ENCODE data around the gene ABR. TPM values are rescaled to one million over a fixed set of nuclear protein-coding genes. Genes with fewer than 3 reads are reported as not detected.
A peak's percentile ranks its signal among the peaks of the same experiment; 100 is the strongest.

ABR gene
- total and polyA plus RNA-seq, 12 donors, result 5.3 to 152 (median 105) TPM

DNA sequence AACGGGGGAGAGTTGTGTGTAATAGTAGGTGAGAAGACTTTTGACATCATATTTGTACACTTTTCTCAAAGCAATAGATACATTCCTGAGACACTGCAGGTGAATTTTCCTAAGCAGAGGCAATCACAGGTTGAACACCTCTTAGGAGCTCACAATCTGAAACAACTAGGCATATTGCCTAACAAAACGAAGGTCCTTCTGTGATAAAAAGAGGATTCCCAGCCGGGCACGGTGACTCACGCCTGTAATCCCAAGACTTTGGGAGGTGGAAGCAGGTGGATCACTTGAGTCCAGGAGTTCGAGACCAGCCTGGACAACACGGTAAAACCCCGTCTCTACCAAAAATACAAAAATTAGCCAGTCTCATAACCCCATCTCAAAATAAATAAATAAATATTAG is 217.6 kb downstream of the ABR start:
- Histone ChIP-seq H3K9me3 (replicated peaks in 1 of 3) (no peaks in the 10 kb centered on the region), H3K27me3 (no peaks in the 10 kb centered on the region), H3K27ac (no peak overlapping the region), H3K4me3 (no peak overlapping the region), H3K4me1 (replicated peaks in 1 of 2) (no peaks in the 10 kb centered on the region), H3K36me3 (replicated peaks in 1 of 2) (no peaks in the 10 kb centered on the region)
- intact Hi-C loops (cut with DNase I), result no loop called here
- TF ChIP-seq, protein P1, sequence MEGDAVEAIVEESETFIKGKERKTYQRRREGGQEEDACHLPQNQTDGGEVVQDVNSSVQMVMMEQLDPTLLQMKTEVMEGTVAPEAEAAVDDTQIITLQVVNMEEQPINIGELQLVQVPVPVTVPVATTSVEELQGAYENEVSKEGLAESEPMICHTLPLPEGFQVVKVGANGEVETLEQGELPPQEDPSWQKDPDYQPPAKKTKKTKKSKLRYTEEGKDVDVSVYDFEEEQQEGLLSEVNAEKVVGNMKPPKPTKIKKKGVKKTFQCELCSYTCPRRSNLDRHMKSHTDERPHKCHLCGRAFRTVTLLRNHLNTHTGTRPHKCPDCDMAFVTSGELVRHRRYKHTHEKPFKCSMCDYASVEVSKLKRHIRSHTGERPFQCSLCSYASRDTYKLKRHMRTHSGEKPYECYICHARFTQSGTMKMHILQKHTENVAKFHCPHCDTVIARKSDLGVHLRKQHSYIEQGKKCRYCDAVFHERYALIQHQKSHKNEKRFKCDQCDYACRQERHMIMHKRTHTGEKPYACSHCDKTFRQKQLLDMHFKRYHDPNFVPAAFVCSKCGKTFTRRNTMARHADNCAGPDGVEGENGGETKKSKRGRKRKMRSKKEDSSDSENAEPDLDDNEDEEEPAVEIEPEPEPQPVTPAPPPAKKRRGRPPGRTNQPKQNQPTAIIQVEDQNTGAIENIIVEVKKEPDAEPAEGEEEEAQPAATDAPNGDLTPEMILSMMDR (IDR thresholded peaks at IDR 0.05), result no peak
- no peak for TF ChIP-seq POLR2A (IDR thresholded peaks at IDR 0.05)
- DNase-seq, result peak in 1 of 7 donors; percentile 37
- 66 to 78% (median 70%) methylated on average over 8 of the region's 8 CpGs for WGBS, 4 donors

DNA sequence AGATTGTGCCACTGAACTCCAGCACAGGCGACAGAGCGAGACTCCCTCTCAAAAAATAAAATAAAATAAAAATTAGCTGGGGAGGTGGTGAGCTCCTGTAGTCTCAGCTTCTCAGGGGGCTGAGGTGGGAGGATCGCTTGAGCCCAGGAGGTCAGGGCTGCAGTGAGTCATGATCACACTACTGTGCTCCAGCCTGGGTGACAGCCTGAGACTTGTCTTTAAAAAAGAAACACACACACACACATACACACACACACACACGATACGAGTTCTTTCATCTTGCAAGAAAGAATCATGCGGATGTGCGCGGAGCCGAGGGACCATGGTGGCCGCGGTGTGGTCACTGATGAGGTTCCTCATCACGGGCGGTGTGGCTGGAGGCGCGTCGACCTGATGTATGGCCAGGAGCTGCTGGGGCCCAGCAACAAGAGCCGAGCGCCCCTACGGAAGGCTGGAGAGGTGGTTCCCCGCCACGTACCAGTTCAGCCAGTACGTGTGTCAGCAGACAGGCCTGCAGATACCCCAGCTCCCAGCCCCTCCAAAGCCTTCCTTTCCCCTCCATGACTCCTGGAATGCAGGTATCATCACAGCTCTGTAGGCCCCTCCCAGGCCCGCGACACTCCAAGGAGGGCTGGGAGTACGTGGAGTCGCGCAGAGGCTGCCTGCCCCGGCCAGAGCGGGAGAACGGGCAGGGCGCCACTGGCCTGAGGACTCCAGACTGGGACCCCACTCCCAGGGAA is 220.9 kb downstream of the ABR start:
- Histone ChIP-seq H3K27me3 (no peaks in the 10 kb centered on the region), H3K27ac (no peak overlapping the region), H3K36me3 (replicated peaks in 1 of 2) (no peaks in the 10 kb centered on the region), H3K9me3 (replicated peaks in 1 of 3) (no peaks in the 10 kb centered on the region), H3K4me1 (replicated peaks in 1 of 2) (no peaks in the 10 kb centered on the region), H3K4me3 (no peak overlapping the region)
- intact Hi-C loops (cut with DNase I), result no loop called here
- TF ChIP-seq POLR2A (IDR thresholded peaks at IDR 0.05), result no peak
- TF ChIP-seq, protein P1 (IDR thresholded peaks at IDR 0.05), result no peak
- 87 to 93% (median 90%) methylated on average over 28 to 31 of the region's 31 CpGs for WGBS, 4 donors
- DNase-seq, result peak in 2 of 7 donors; percentile 23 to 42

DNA sequence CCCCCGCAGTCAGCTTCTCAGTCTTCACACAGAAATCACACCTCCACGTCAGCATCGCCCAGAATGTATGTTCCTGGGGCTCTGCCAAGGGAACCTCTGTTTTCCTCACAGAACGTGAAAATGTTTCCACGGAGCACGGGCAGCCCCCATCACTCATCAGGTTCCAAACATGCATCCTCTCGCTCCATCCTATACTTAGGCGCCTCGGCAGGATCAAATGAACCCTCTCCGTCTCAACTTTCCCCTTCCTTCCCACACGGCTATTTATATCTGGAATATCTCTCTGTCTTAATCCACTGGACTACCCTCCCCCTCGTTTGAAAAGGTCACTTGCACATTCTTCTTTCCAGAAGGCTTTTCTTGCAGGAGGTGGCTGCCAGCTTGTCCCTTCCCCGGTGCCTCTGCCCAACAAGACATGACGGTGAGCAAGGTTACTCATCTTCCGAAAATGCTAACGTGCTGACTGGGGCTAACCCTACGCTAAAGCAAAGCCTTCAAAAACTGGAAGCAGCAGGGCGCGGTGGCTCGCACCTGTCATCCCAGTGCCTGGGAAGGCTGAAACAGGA is 221.8 kb downstream of the ABR start:
- no peaks in the 10 kb centered on the region for H3K4me1 ChIP-seq (replicated peaks in 1 of 2)
- no peaks in the 10 kb centered on the region for H3K9me3 ChIP-seq (replicated peaks in 1 of 3)
- no peak overlapping the region for H3K4me3 ChIP-seq
- no peak for TF ChIP-seq POLR2A (IDR thresholded peaks at IDR 0.05)
- TF ChIP-seq, protein P1 (IDR thresholded peaks at IDR 0.05), result no peak
- peak in 1 of 7 donors; percentile 43 for DNase-seq
- H3K27me3 ChIP-seq, result no peaks in the 10 kb centered on the region
- H3K27ac ChIP-seq, result no peak overlapping the region
- 69 to 82% (median 79%) methylated on average over 20 of the region's 20 CpGs for WGBS, 4 donors
- intact Hi-C loops (cut with DNase I), result no loop called here
- no peaks in the 10 kb centered on the region for H3K36me3 ChIP-seq (replicated peaks in 1 of 2)

DNA sequence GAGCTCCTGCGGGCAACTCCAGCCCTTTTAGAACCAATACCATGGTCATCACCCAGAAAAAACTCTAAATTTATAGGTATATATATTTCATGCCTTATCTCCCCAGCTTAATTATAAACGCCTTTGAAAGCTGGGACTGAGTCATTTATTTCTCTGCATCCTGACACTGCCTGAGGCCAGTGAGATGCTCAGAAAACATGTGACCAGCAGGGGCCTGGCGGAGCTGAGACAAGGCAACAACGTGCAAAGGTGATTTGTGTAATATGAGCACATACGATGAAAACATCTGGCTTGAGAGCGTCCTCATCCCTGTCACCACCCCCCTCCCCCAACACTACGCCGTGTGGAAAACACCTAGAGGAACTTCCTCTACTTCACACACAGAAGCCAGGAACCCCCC is 222.9 kb downstream of the ABR start:
- H3K27me3 ChIP-seq, result no peaks in the 10 kb centered on the region
- peaks cover 0 to 1% of the 10 kb centered on the region in 2 donors for H3K4me1 ChIP-seq (replicated peaks in 1 of 2)
- 68 to 82% (median 70%) methylated on average over 5 to 8 of the region's 8 CpGs for WGBS, 4 donors
- TF ChIP-seq, protein P1 (IDR thresholded peaks at IDR 0.05), result no peak
- no peak for TF ChIP-seq POLR2A (IDR thresholded peaks at IDR 0.05)
- H3K9me3 ChIP-seq (replicated peaks in 1 of 3), result no peaks in the 10 kb centered on the region
- no peak overlapping the region for H3K27ac ChIP-seq
- no peaks in the 10 kb centered on the region for H3K36me3 ChIP-seq (replicated peaks in 1 of 2)
- intact Hi-C loops (cut with DNase I), result no loop called here
- no peak overlapping the region for H3K4me3 ChIP-seq
- no peak for DNase-seq

Measured in adrenal gland (tissue), 12 donors.